MV-4-11 (cell line): ENCODE measurements around the gene MYO19.
"Not testable (repeated sequence)": the region's sequence is repeated elsewhere in the genome, so short reads cannot be mapped to it uniquely, and the experiment has no call there.

Experiments used
- DNase-seq: peaks from one replicate; lab custom pipeline; 2025; lab: John Stamatoyannopoulos, UW

Gene MYO19

GRCh38 chr17:36533935-36534839 is 481 bp downstream of the MYO19 start:
- no peak for DNase-seq

GRCh38 chr17:36532435-36532975 is 2.2 kb downstream of the MYO19 start:
- DNase-seq = no peak

- no peak for DNase-seq
These were observed 5.5 kb downstream of the MYO19 start for GRCh38 chr17:36529121-36529520.

- DNase-seq = no peak
These were observed 6.9 kb downstream of the MYO19 start for GRCh38 chr17:36527621-36528250.

GRCh38 chr17:36525888-36526287 is 8.8 kb downstream of the MYO19 start:
- no peak for DNase-seq

- DNase-seq = no peak
These were observed 9.6 kb downstream of the MYO19 start for GRCh38 chr17:36525113-36525512.

GRCh38 chr17:36524428-36524876 is 10.2 kb downstream of the MYO19 start:
- no peak for DNase-seq

- no peak for DNase-seq
These were observed 11.6 kb downstream of the MYO19 start for GRCh38 chr17:36523113-36523512.

- no peak for DNase-seq
These were observed 18.8 kb downstream of the MYO19 start for GRCh38 chr17:36515837-36516236.

GRCh38 chr17:36514856-36515255 is 19.8 kb downstream of the MYO19 start:
- no peak for DNase-seq

- DNase-seq = no peak
These were observed 22.0 kb downstream of the MYO19 start for GRCh38 chr17:36512641-36513040.

- no peak for DNase-seq
These were observed 23.5 kb downstream of the MYO19 start for GRCh38 chr17:36511216-36511615.

GRCh38 chr17:36510636-36511035 is 24.0 kb downstream of the MYO19 start:
- DNase-seq = no peak

- no peak for DNase-seq
These were observed 25.2 kb downstream of the MYO19 start for GRCh38 chr17:36509272-36509985.

GRCh38 chr17:36508439-36508838 is 26.2 kb downstream of the MYO19 start:
- not testable (repeated sequence) for DNase-seq

GRCh38 chr17:36507266-36507665 is 27.4 kb downstream of the MYO19 start:
- DNase-seq = no peak

GRCh38 chr17:36506831-36507230 is 27.8 kb downstream of the MYO19 start:
- no peak for DNase-seq

- DNase-seq = no peak
These were observed 28.3 kb downstream of the MYO19 start for GRCh38 chr17:36506249-36506826.

- no peak for DNase-seq
These were observed 29.5 kb downstream of the MYO19 start for GRCh38 chr17:36505171-36505570.

GRCh38 chr17:36504156-36504545 is 30.5 kb downstream of the MYO19 start:
- no peak for DNase-seq

GRCh38 chr17:36503456-36504155 is 31.1 kb downstream of the MYO19 start:
- no peak for DNase-seq
